ENCODE results near the gene TUBGCP6.

The TUBGCP6 gene

DNA sequence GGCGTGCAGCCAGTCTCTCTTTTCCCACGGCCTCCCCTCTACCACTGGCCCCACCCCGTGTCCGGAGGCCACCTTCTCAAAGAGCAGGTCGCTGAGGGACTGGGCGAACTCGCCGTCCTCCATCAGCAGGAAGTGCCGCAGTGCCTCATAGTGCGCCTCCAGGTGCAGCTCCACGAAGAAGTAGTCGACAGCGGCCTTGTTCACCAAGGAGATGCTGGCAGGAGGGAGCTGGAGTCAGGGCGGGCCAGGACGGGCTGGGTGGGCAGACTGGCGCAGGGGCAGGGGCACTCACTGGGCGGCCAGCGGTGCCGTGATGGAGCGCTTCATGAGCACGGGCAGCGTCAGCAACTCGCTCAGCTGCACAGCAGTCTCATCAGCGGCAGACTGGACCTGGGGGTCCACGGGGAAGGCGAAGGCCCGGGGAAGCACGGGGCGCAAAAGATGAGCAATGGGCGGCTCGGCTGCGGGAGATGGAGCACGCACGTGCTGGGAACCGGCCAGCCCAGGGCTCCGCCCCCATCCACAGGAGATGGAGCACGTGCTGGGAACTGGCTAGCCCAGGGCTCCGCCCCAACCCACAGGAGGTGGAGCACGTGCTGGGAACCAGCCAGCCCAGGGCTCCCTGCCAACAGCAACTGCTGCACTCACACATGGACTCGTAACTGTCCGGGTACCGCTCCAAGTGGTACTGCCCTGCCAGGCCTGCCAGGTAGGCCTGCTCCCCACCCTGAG, 25.7 kb downstream of the TUBGCP6 start:
- no peak overlapping the region for H3K4me3 ChIP-seq (ENCODE audit: low read depth, low read length)
- no peak; the same call in 1 of the 2 replicates for TF ChIP-seq MYC (IDR thresholded peaks at IDR 0.05; ENCODE audit: low read depth, low read length)
- TF ChIP-seq, protein P1, sequence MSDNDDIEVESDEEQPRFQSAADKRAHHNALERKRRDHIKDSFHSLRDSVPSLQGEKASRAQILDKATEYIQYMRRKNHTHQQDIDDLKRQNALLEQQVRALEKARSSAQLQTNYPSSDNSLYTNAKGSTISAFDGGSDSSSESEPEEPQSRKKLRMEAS (IDR thresholded peaks at IDR 0.05; ENCODE audit: low read depth, low read length) = peak; percentile 89
- peak; percentile 43 for DNase-seq (ENCODE audit: low read depth)

DNA sequence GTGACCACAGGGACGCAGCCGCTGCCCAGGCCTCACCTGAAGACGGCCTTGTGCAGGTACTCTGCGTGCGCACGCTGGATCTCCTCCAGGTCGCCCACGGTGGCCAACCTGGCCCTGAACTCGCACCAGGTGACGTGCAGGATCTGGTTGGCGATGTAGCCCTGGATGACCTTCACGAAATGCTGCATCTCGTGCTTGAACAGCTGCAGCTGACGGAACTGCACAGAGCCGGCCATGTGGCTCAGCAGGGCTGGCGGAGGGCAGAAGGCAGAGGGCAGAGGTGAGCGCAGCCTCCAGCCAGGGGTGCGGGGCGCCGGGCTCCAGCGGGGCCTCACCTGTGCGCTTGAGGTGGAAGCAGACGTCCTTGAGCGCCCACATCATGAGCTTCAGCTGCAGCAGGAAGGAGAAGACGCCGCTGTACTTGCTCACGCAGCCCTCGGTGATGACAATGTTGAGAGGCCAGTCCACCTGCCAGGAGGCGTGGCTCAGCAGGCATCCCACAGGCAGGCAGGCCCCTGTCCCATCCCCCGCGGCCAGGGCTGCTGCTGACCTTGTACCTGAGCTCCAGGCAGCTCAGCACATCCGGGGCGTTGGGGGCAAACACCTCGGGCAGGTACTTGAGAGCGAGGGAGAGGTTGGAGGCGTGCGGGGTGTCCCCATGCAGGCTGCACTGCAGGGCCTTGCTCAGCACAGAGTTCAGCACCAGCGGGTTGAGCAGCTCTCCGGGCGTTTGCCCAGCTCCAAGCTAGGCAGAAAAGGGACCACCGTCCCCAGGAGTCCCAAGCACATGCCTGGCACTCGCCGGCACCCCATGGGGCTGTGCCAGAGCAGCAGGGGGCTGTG, 26.4 kb downstream of the TUBGCP6 start:
- TF ChIP-seq, protein P1 (IDR thresholded peaks at IDR 0.05; ENCODE audit: low read depth, low read length) = no peak
- TF ChIP-seq POLR2A (IDR thresholded peaks at IDR 0.05; ENCODE audit: extremely low read depth, insufficient read length) (no peak), MYC (IDR thresholded peaks at IDR 0.05; ENCODE audit: low read depth, low read length) (no peak)
- TF ChIP-seq, protein P2, sequence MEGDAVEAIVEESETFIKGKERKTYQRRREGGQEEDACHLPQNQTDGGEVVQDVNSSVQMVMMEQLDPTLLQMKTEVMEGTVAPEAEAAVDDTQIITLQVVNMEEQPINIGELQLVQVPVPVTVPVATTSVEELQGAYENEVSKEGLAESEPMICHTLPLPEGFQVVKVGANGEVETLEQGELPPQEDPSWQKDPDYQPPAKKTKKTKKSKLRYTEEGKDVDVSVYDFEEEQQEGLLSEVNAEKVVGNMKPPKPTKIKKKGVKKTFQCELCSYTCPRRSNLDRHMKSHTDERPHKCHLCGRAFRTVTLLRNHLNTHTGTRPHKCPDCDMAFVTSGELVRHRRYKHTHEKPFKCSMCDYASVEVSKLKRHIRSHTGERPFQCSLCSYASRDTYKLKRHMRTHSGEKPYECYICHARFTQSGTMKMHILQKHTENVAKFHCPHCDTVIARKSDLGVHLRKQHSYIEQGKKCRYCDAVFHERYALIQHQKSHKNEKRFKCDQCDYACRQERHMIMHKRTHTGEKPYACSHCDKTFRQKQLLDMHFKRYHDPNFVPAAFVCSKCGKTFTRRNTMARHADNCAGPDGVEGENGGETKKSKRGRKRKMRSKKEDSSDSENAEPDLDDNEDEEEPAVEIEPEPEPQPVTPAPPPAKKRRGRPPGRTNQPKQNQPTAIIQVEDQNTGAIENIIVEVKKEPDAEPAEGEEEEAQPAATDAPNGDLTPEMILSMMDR (IDR thresholded peaks at IDR 0.05; ENCODE audit: low read depth, low read length) = no peak
- H3K4me3 ChIP-seq (ENCODE audit: low read depth, low read length) = no peak overlapping the region
- no peak for DNase-seq (ENCODE audit: low read depth)

DNA sequence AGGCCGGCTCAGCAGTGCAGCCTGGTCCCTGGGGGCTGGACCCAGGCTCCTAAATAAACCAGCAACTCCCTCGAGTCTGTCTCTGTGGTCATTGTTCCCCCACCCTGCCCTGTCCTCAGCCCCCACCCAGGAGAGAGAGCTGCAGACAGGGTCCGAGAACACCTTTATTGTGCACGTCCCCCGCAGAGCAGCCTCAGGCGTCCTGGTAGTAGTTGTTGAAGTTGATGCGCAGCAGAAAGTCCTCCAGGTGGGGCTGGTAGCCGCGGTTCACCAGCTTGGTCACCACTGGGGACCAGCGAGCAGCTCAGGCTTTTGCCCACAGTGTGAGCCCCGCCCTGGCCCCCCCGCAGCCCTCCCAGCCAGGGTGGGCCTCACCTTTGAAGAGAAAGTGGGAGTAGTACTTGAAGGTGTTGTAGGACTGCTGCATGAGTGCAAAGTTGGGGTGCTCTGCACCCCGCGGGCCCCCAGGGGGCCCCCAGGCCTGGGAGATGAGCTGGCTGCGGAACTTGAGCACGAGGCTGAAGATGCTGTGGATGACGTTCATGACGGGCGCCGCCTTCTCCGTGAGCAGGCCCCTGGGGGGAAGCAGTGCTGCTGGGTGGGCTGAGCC, 27.2 kb downstream of the TUBGCP6 start:
- no peak overlapping the region for H3K4me3 ChIP-seq (ENCODE audit: low read depth, low read length)
- TF ChIP-seq, protein P1 (IDR thresholded peaks at IDR 0.05; ENCODE audit: low read depth, low read length) = no peak
- TF ChIP-seq POLR2A (IDR thresholded peaks at IDR 0.05; ENCODE audit: extremely low read depth, insufficient read length) = no peak
- TF ChIP-seq MYC (IDR thresholded peaks at IDR 0.05; ENCODE audit: low read depth, low read length) = no peak
- TF ChIP-seq, protein P2 (IDR thresholded peaks at IDR 0.05; ENCODE audit: low read depth, low read length) = no peak
- no peak for DNase-seq (ENCODE audit: low read depth)

DNA sequence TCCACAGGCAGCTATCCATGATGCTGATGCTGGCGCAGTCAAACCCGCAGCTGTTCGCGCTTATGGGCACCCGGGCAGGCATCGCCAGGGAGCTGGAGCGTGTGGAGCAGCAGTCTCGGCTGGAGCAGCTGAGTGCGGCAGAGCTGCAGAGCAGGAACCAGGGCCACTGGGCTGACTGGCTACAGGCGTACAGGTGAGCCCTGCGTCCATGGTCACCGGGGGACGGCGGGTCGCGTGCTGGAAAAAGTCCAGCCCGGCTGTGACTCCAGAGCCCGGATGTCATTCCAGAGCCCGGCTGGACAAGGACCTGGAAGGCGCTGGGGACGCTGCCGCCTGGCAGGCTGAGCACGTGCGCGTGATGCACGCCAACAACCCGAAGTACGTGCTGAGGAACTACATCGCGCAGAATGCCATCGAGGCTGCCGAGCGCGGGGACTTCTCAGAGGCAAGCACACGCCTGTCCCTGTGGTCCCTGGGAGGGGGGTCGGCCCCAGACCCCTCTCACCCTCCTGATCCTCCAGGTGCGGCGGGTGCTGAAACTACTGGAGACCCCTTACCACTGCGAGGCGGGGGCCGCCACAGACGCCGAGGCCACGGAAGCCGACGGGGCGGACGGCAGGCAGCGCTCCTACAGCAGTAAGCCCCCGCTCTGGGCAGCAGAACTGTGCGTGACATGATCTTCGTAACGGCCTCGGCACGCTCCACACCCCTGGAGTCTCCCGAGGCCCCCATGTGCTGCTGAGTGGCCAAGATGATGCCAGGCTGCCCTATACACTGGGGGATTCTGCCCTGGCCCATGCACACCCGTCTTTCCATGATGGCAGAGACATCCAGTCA, 27.9 kb downstream of the TUBGCP6 start:
- TF ChIP-seq, protein P2 (IDR thresholded peaks at IDR 0.05; ENCODE audit: low read depth, low read length) = no peak
- TF ChIP-seq MYC (IDR thresholded peaks at IDR 0.05; ENCODE audit: low read depth, low read length) (no peak), POLR2A (IDR thresholded peaks at IDR 0.05; ENCODE audit: extremely low read depth, insufficient read length) (no peak)
- TF ChIP-seq, protein P1 (IDR thresholded peaks at IDR 0.05; ENCODE audit: low read depth, low read length) = no peak
- no peak overlapping the region for H3K4me3 ChIP-seq (ENCODE audit: low read depth, low read length)
- no peak for DNase-seq (ENCODE audit: low read depth)

DNA sequence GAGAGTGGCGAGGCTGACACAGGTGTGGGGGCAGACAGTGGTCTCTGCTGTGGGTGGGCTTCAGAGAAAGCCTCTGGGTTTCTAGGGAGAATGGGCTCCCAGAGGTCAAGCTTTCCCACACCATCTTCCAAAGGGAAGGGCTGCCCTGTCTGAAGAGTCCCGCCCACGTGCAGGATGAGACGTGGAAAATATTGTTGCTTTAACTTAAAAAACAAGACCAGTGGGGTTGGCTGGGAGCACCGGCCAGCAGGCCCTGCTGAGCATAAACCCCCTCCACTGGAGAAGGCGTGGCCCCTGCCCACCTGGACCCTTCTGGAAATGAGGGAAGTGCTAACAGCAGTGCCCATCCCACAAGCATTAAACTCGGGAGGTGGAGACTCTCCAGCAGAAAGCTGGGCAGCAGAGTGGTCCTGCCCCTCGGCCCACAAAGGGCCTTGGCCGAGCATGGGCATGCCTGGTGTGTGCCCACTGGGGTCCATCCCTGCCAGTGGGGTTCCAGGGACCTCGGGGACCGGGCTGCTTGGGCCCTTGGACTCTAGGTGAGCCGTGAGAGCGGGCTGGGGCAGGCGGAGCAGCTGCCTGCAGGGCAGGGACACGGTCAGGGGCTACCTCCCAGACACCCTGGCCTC, 28.7 kb downstream of the TUBGCP6 start:
- no peak for DNase-seq (ENCODE audit: low read depth)
- no peak overlapping the region for H3K4me3 ChIP-seq (ENCODE audit: low read depth, low read length)
- TF ChIP-seq POLR2A (IDR thresholded peaks at IDR 0.05; ENCODE audit: extremely low read depth, insufficient read length) (no peak), MYC (IDR thresholded peaks at IDR 0.05; ENCODE audit: low read depth, low read length) (no peak)
- TF ChIP-seq, protein P2 (IDR thresholded peaks at IDR 0.05; ENCODE audit: low read depth, low read length) = no peak
- TF ChIP-seq, protein P1 (IDR thresholded peaks at IDR 0.05; ENCODE audit: low read depth, low read length) = no peak
